H1 (cell line): ENCODE data around the gene CYB561. TPM values are rescaled to one million over a fixed set of nuclear protein-coding genes. Genes with fewer than 3 reads are reported as not detected.

Source experiments
- ATF2 ChIP-seq: IDR thresholded peaks from 2 replicates; pipeline ENCODE4 v1.6.1; 2012; ENCODE audit warnings: low read length, inconsistent platforms
- ZNF274 ChIP-seq: IDR thresholded peaks from 2 replicates; pipeline ENCODE4 v1.7.0; 2012; ENCODE audit warnings: low read length, borderline replicate concordance; ENCODE audit errors: extremely low read depth
- polyA plus RNA-seq, 7 experiments: library from polyadenylated mRNA; depleted of rRNA in 3 of 7; stranded (reverse) in 5 of 7; unstranded in 2 of 7; fragments of >200 nt in 5 of 7; fragments of 200-250 nt in 2 of 7; gene quantifications; 1 replicate in 5 of 7; 2 replicates in 1 of 7; 4 replicates in 1 of 7; pipeline versions ENCODE4 v1.2.1 to v1.2.3, GENCODE V29; 2011 to 2013; ENCODE audit warnings: missing spikeins in 2 of 7, mixed read lengths in 2 of 7
- total RNA-seq: library from RNA; stranded (reverse); fragmentation: NEBNext Ultra II Directional; extraction: Animal tissue kit (Norgen Biotek cat#: 25700); gene quantifications from 2 replicates; pipeline ENCODE4 v1.2.1, GENCODE V29; 2021

Gene CYB561
- total and polyA plus RNA-seq, 2 of the 8 experiments (the other 6 are each of a cell fraction or from before 2014, with no cell fraction given) = 19.7 to 23.4 TPM

- TF ChIP-seq ATF2 (no peak), ZNF274 (no peak)
- TF ChIP-seq, all 59 proteins: peak for 0
Measured at GRCh38 chr17:63414222-63414621, 31.9 kb downstream of the CYB561 start (continued).
